ENCODE data around the gene NEURL3. TPM values are rescaled to one million over a fixed set of nuclear protein-coding genes. Genes with fewer than 3 reads are reported as not detected.

Gene NEURL3
- total and polyA plus RNA-seq, 4 donors: 0.24 to 2.1 (median 0.72) TPM

GRCh38 chr2:96536445-96537065 is 31.4 kb upstream of the NEURL3 start, which contains the start of gene ARID5A:
ARID5A (plus strand) TSS chr2:96536752; CDS start chr2:96536827, 75 bp downstream.
- peak within 1 kb of the TSS; percentile 73 for H3K4me3 ChIP-seq
- H3K36me3 ChIP-seq (ENCODE audit: control insufficient read depth in 4 of 4, insufficient read depth in 4 of 4, low read length in 4 of 4): peaks cover 0 to 1% (median 0%) of the 10 kb centered on the region in 4 donors
- peak within 1 kb of the TSS; percentile 94 for H3K27ac ChIP-seq (ENCODE audit: low read depth in 1 of 2, low read length in 1 of 2)
- H3K4me1 ChIP-seq (ENCODE audit: control insufficient read depth in 5 of 5, insufficient read depth in 5 of 5, low read length in 5 of 5): peaks cover 17 to 52% (median 20%) of the 10 kb centered on the region in 5 donors
- DNase-seq (peak; percentile 93 to 96 (median 94)), ATAC-seq (ENCODE audit: insufficient read depth, low FRiP score) (peak; percentile 86)
- no peaks in the 10 kb centered on the region for H3K27me3 ChIP-seq (ENCODE audit: control insufficient read depth in 3 of 3, insufficient read depth in 3 of 3, low read length in 2 of 3)
- peak within 1 kb of the TSS in 1 of 2 donors; percentile 60 for H3K9ac ChIP-seq (ENCODE audit: insufficient read depth in 1 of 2, low read length in 2 of 2)
- TF ChIP-seq CTCF (IDR thresholded peaks at IDR 0.05; ENCODE audit: control extremely low read depth, extremely low read depth): no peak
- WGBS, 2 donors: 1 to 3% methylated on average over 40 to 69 of the region's 69 CpGs
- no peaks in the 10 kb centered on the region for H3K9me3 ChIP-seq (ENCODE audit: control insufficient read depth in 4 of 4, insufficient read depth in 3 of 4, low read length in 3 of 4)

- H3K27me3 ChIP-seq (ENCODE audit: control insufficient read depth in 3 of 3, insufficient read depth in 3 of 3, low read length in 2 of 3): no peaks in the 10 kb centered on the region
- ATAC-seq (ENCODE audit: insufficient read depth, low FRiP score) (no peak), DNase-seq (no peak)
- TF ChIP-seq CTCF (IDR thresholded peaks at IDR 0.05; ENCODE audit: control extremely low read depth, extremely low read depth): no peak
- H3K27ac ChIP-seq (ENCODE audit: low read depth in 1 of 2, low read length in 1 of 2): no peak overlapping the region
- H3K9ac ChIP-seq (ENCODE audit: insufficient read depth in 1 of 2, low read length in 2 of 2): no peak overlapping the region
- no peak overlapping the region for H3K4me3 ChIP-seq
- H3K4me1 ChIP-seq (ENCODE audit: control insufficient read depth in 5 of 5, insufficient read depth in 5 of 5, low read length in 5 of 5): peaks cover 17 to 59% (median 23%) of the 10 kb centered on the region in 5 donors
- WGBS, 2 donors: 95 to 98% methylated on average over 4 of the region's 4 CpGs
- H3K36me3 ChIP-seq (ENCODE audit: control insufficient read depth in 4 of 4, insufficient read depth in 4 of 4, low read length in 4 of 4): peaks cover 0 to 1% (median 0%) of the 10 kb centered on the region in 4 donors
- no peaks in the 10 kb centered on the region for H3K9me3 ChIP-seq (ENCODE audit: control insufficient read depth in 4 of 4, insufficient read depth in 3 of 4, low read length in 3 of 4)
Observed at GRCh38 chr2:96535331-96535730, 30.2 kb upstream of the NEURL3 start.

GRCh38 chr2:96534701-96535181 is 29.6 kb upstream of the NEURL3 start:
- peaks cover 0 to 1% (median 0%) of the 10 kb centered on the region in 4 donors for H3K36me3 ChIP-seq (ENCODE audit: control insufficient read depth in 4 of 4, insufficient read depth in 4 of 4, low read length in 4 of 4)
- no peaks in the 10 kb centered on the region for H3K27me3 ChIP-seq (ENCODE audit: control insufficient read depth in 3 of 3, insufficient read depth in 3 of 3, low read length in 2 of 3)
- peak overlapping the region in 1 of 2 donors; percentile 42 for H3K27ac ChIP-seq (ENCODE audit: low read depth in 1 of 2, low read length in 1 of 2)
- H3K4me1 ChIP-seq (ENCODE audit: control insufficient read depth in 5 of 5, insufficient read depth in 5 of 5, low read length in 5 of 5): peaks cover 17 to 59% (median 23%) of the 10 kb centered on the region in 5 donors
- H3K9me3 ChIP-seq (ENCODE audit: control insufficient read depth in 4 of 4, insufficient read depth in 3 of 4, low read length in 3 of 4): no peaks in the 10 kb centered on the region
- 59 to 68% methylated on average over 5 of the region's 5 CpGs for WGBS, 2 donors
- H3K4me3 ChIP-seq: no peak overlapping the region
- no peak for DNase-seq
- no peak for TF ChIP-seq CTCF (IDR thresholded peaks at IDR 0.05; ENCODE audit: control extremely low read depth, extremely low read depth)
- no peak overlapping the region for H3K9ac ChIP-seq (ENCODE audit: insufficient read depth in 1 of 2, low read length in 2 of 2)
- no peak for ATAC-seq (ENCODE audit: insufficient read depth, low FRiP score)

Measured in lung (tissue), 12 donors.